ENCODE measurements around the gene MORN4. TPM values are rescaled to one million over a fixed set of nuclear protein-coding genes. Genes with fewer than 3 reads are reported as not detected.
"Not testable (repeated sequence)": the region's sequence is repeated elsewhere in the genome, so short reads cannot be mapped to it uniquely, and the experiment has no call there.

The MORN4 gene
- total and polyA plus RNA-seq, 2 of the 13 experiments (the other 11 are each of a cell fraction or from before 2014, with no cell fraction given): 3.4 to 9.1 TPM

DNA sequence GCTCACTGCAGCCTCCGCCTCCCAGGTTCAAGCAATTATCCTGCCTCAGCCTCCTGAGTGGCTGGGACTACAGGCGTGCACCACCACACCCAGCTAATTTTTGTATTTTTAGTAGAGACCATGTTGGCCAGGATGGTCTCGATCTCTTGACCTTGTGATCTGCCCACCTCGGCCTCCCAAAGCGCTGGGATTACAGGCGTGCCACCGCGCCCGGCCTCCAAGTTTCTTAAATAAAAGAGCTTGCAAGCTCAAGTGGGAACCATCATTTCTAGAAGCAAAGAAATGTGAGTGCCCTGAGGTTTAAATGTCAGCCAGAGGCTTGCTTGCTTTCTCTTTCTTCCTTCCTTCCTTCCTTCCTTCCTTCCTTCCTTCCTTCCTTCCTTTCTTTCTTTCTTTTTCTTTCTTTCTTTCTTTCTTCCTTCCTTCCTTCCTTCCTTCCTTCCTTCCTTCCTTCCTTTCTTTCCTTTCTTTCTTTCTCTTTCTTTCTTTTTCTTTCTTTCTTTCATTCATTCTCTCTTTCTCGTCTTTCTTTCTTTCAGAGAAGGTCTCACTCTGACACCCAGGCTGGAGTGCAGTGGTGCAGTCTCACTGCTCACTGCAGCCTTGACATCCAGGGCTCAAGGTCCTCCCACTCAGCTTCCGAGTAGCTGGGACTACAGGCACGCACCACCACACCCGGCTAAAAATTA is 9.3 kb upstream of the MORN4 start:
- ATAC-seq; in situ Hi-C loops (cut with HindIII; ENCODE audit: extremely low pct_ligation_motif_present, low pct_unique_long_range_greater_than_20kb); H3K27ac ChIP-seq (ENCODE audit: extremely low read length, insufficient read depth, low read length); BruUV-seq (replicated peaks); H3K4me2 ChIP-seq (ENCODE audit: low read depth, low read length); H3K9me3 ChIP-seq (ENCODE audit: low read length); FAIRE-seq; H2AFZ ChIP-seq (ENCODE audit: low read length); H3K9ac ChIP-seq (ENCODE audit: insufficient read depth, low read depth, low read length); H3K79me2 ChIP-seq (ENCODE audit: insufficient read depth, low read length); DNase-seq (ENCODE audit: low spot score); H3K4me3 ChIP-seq (replicated peaks in 1 of 3; ENCODE audit: insufficient read depth in 1 of 3, low read depth in 2 of 3, low read length in 3 of 3); H4K20me1 ChIP-seq (ENCODE audit: insufficient read depth, low read length); intact Hi-C loops (cut with micrococcal nuclease; ENCODE audit: unreplicated experiment); CTCF ChIA-PET (ENCODE audit: low intra/inter-chr PET ratio, low total read pairs); H3K27me3 ChIP-seq (ENCODE audit: control insufficient read depth in 1 of 2, insufficient read depth in 2 of 2, low read length in 2 of 2): not testable (repeated sequence)
- Histone ChIP-seq H3K4me1 (ENCODE audit: insufficient read depth, low read length) (peaks cover 34% of the 10 kb centered on the region), H3K36me3 (replicated peaks in 1 of 2; ENCODE audit: control insufficient read depth in 1 of 2, insufficient read depth in 2 of 2, low read length in 2 of 2) (peaks cover 2 to 13% of the 10 kb centered on the region in 2 experiments; a peak in 3 of 5 replicates)
- peak; percentile 88 for TF ChIP-seq ZNF512 (CRISPR knock-in tag; IDR thresholded peaks at IDR 0.05)
- 91% methylated on average over 13 of the region's 13 CpGs for WGBS (ENCODE audit: low lambda C conversion rate)
- POLR2A ChIA-PET: interaction anchor here (1.3 kb wide), 1 partner anchor 45 kb away, joined by 5 read pairs; the partner anchor contains the start of gene AVPI1

GRCh38 chr10:97640868-97641811 is 7.8 kb upstream of the MORN4 start:
- DNase-seq (ENCODE audit: low spot score) (no peak), FAIRE-seq (peak; percentile 50), ATAC-seq (peak; percentile 69)
- Histone ChIP-seq H3K9me3 (ENCODE audit: low read length) (no peaks in the 10 kb centered on the region), H3K79me2 (ENCODE audit: insufficient read depth, low read length) (peaks cover 5% of the 10 kb centered on the region), H3K4me1 (ENCODE audit: insufficient read depth, low read length) (peaks cover 34% of the 10 kb centered on the region), H4K20me1 (ENCODE audit: insufficient read depth, low read length) (no peaks in the 10 kb centered on the region), H2AFZ (ENCODE audit: low read length) (no peak overlapping the region), H3K27ac (ENCODE audit: extremely low read length, insufficient read depth, low read length) (peak overlapping the region; percentile 52), H3K4me3 (replicated peaks in 1 of 3; ENCODE audit: insufficient read depth in 1 of 3, low read depth in 2 of 3, low read length in 3 of 3) (peak overlapping the region; percentile 81 to 91 (median 89)), H3K9ac (ENCODE audit: insufficient read depth, low read depth, low read length) (peak overlapping the region; percentile 70), H3K27me3 (ENCODE audit: control insufficient read depth in 1 of 2, insufficient read depth in 2 of 2, low read length in 2 of 2) (no peaks in the 10 kb centered on the region), H3K36me3 (replicated peaks in 1 of 2; ENCODE audit: control insufficient read depth in 1 of 2, insufficient read depth in 2 of 2, low read length in 2 of 2) (peaks cover 2 to 13% of the 10 kb centered on the region in 2 experiments; a peak in 3 of 5 replicates), H3K4me2 (ENCODE audit: low read depth, low read length) (peak overlapping the region; percentile 85)
- intact Hi-C loops (cut with micrococcal nuclease; ENCODE audit: unreplicated experiment) (no loop called here), in situ Hi-C loops (cut with HindIII; ENCODE audit: extremely low pct_ligation_motif_present, low pct_unique_long_range_greater_than_20kb) (no loop called here)
- POLR2A ChIA-PET: interaction anchor here (0.7 to 2.1 kb wide), 11 partner anchors 8 to 95 kb away, joined by 3 to 13 read pairs (median 4); partner anchors contain the start of genes ANKRD2, AVPI1, HOGA1 and ZFYVE27
- TSS peak; percentile 72 for BruUV-seq (replicated peaks)
- CTCF ChIA-PET (ENCODE audit: low intra/inter-chr PET ratio, low total read pairs): no interaction called here
- WGBS (ENCODE audit: low lambda C conversion rate): 2% methylated on average over 25 of the region's 67 CpGs
- TF ChIP-seq ZNF709 (CRISPR knock-in tag; IDR thresholded peaks at IDR 0.05) (no peak), SP4 (CRISPR knock-in tag; IDR thresholded peaks at IDR 0.05) (0 out of 2 replicates have a peak, but pooled peaks have one; percentile 10), ZNF563 (CRISPR knock-in tag; IDR thresholded peaks at IDR 0.05) (0 out of 2 replicates have a peak, but pooled peaks have one; percentile 14), HES4 (CRISPR knock-in tag; IDR thresholded peaks at IDR 0.05; ENCODE audit: borderline replicate concordance) (peak; percentile 56; the same call in 1 of the 2 replicates), TSC22D2 (CRISPR knock-in tag; IDR thresholded peaks at IDR 0.05; ENCODE audit: borderline replicate concordance) (no peak), ZNF503 (CRISPR knock-in tag; IDR thresholded peaks at IDR 0.05) (no peak), CCDC6 (CRISPR knock-in tag; IDR thresholded peaks at IDR 0.05) (0 out of 2 replicates have a peak, but pooled peaks have one; percentile 32), ATAD3A (CRISPR knock-in tag; IDR thresholded peaks at IDR 0.05) (0 out of 2 replicates have a peak, but pooled peaks have one; percentile 18), ADNP (CRISPR knock-in tag; IDR thresholded peaks at IDR 0.05) (no peak), ZNF333 (CRISPR knock-in tag; IDR thresholded peaks at IDR 0.05; ENCODE audit: borderline replicate concordance) (no peak), PHF8 (CRISPR knock-in tag; IDR thresholded peaks at IDR 0.05) (peak; percentile 56)

Data from HepG2 (cell line).